Naive thymus-derived CD4-positive, alpha-beta T cell (primary cell): ENCODE data around the gene KRTAP29-1. TPM values are rescaled to one million over a fixed set of nuclear protein-coding genes. Genes with fewer than 3 reads are reported as not detected.

Experiments used
- ATAC-seq: fragments of 150-1000 bp; cut with Tn5 transposase; 2 replicates; pipeline ENCODE4 v1.10.0; 2021; ENCODE audit warnings: mild to moderate bottlenecking, moderate library complexity
- CTCF ChIA-PET: fragments of 350-600 bp; sonication (Branson Sonifier 250); formaldehyde crosslinking; loops from one replicate; lab custom pipeline; 2021; ENCODE audit warnings: antibody characterized with exemption; lab: Charles Lee
- POLR2A ChIA-PET: fragments of 350-600 bp; sonication (Branson Sonifier 250); formaldehyde crosslinking; loops from one replicate; lab custom pipeline; 2021; ENCODE audit warnings: antibody characterized with exemption, inconsistent platforms; lab: Charles Lee
- DNase-seq, 9 donors: peaks; one replicate each; pipeline versions ENCODE4 v3.0.0 to v3.0.0-alpha.2; 2020 to 2022; ENCODE audit warnings: mixed read lengths in 1 of 9
- H3K27ac ChIP-seq: one replicate; pipeline ENCODE4 v1.7.0; 2013; ENCODE audit warnings: mild to moderate bottlenecking, low read depth, low read length, moderate library complexity
- H3K27me3 ChIP-seq, 2 donors: one replicate each; pipeline ENCODE4 v1.7.0; 2013; ENCODE audit warnings: low read length in 2 of 2, mild to moderate bottlenecking in 2 of 2, moderate library complexity in 2 of 2; ENCODE audit not compliant: control insufficient read depth in 2 of 2, insufficient read depth in 2 of 2
- H3K36me3 ChIP-seq, 3 experiments: 1 replicate in 2 of 3; 2 replicates in 1 of 3; pipeline ENCODE4 v1.7.0; 2013; ENCODE audit warnings: low read length in 3 of 3, mild to moderate bottlenecking in 3 of 3, moderate library complexity in 1 of 3; ENCODE audit not compliant: insufficient read depth in 3 of 3, control insufficient read depth in 2 of 3
- H3K4me1 ChIP-seq, 2 donors: one replicate each; pipeline ENCODE4 v1.7.0; 2013; ENCODE audit warnings: low read length in 2 of 2, mild to moderate bottlenecking in 2 of 2, moderate library complexity in 1 of 2; ENCODE audit not compliant: control insufficient read depth in 2 of 2, insufficient read depth in 2 of 2
- H3K4me3 ChIP-seq: 2 replicates; pipeline ENCODE4 v1.7.0; 2013; ENCODE audit warnings: mild to moderate bottlenecking, low read length
- H3K9me3 ChIP-seq, 3 experiments: 1 replicate in 2 of 3; 2 replicates in 1 of 3; pipeline ENCODE4 v1.7.0; 2013; ENCODE audit warnings: low read length in 3 of 3; ENCODE audit not compliant: control insufficient read depth in 2 of 3
- H3K27ac Mint-ChIP-seq, 9 donors: one replicate each; pipeline ENCODE4 v1.8.0; 2020 to 2022; ENCODE audit warnings: mixed read lengths in 9 of 9, mild to moderate bottlenecking in 8 of 9, moderate library complexity in 5 of 9, inconsistent platforms in 2 of 9
- H3K27me3 Mint-ChIP-seq, 5 donors: one replicate each; pipeline ENCODE4 v1.8.0; 2021 to 2022; ENCODE audit warnings: mixed read lengths in 5 of 5, mild to moderate bottlenecking in 1 of 5
- H3K36me3 Mint-ChIP-seq, 5 donors: one replicate each; pipeline ENCODE4 v1.8.0; 2020 to 2022; ENCODE audit warnings: mixed read lengths in 5 of 5, mild to moderate bottlenecking in 3 of 5, inconsistent platforms in 1 of 5
- H3K4me1 Mint-ChIP-seq, 7 donors: one replicate each; pipeline ENCODE4 v1.8.0; 2020 to 2022; ENCODE audit warnings: mixed read lengths in 7 of 7, mild to moderate bottlenecking in 3 of 7, inconsistent platforms in 1 of 7
- H3K4me3 Mint-ChIP-seq, 10 donors: one replicate each; pipeline ENCODE4 v1.8.0; 2020 to 2022; ENCODE audit warnings: mild to moderate bottlenecking in 10 of 10, mixed read lengths in 10 of 10, moderate library complexity in 6 of 10, inconsistent platforms in 2 of 10
- H3K9me3 Mint-ChIP-seq, 11 donors: one replicate each; pipeline ENCODE4 v1.8.0; 2020 to 2022; ENCODE audit warnings: mixed read lengths in 11 of 11, mild to moderate bottlenecking in 4 of 11, inconsistent platforms in 1 of 11, moderate library complexity in 1 of 11
- intact Hi-C, 2 donors: fragments of 100-400 bp; cut with micrococcal nuclease; formaldehyde crosslinking; loops; one replicate each; pipeline ENCODE4 v1.15.1; 2023
- polyA plus RNA-seq, 2 donors: library from polyadenylated mRNA; unstranded; fragments of 300-500 nt; fragmentation: Illumina TruSeq; gene quantifications; one replicate each; pipeline ENCODE4 v1.2.3, GENCODE V29; 2021
- total RNA-seq, 6 experiments: library from RNA in 5 of 6; stranded (reverse) in 5 of 6; gene quantifications; 1 replicate in 5 of 6; 2 replicates in 1 of 6; pipeline ENCODE4 v1.2.3 and lab custom pipeline; 2021 to 2026

The KRTAP29-1 gene
- total and polyA plus RNA-seq, 7 experiments from 2014 or later, result 0.30 TPM; not detected in 6

- no peak for ATAC-seq
Measured at GRCh38 chr17:41315814-41316445, 13.3 kb upstream of the KRTAP29-1 start.

DNA sequence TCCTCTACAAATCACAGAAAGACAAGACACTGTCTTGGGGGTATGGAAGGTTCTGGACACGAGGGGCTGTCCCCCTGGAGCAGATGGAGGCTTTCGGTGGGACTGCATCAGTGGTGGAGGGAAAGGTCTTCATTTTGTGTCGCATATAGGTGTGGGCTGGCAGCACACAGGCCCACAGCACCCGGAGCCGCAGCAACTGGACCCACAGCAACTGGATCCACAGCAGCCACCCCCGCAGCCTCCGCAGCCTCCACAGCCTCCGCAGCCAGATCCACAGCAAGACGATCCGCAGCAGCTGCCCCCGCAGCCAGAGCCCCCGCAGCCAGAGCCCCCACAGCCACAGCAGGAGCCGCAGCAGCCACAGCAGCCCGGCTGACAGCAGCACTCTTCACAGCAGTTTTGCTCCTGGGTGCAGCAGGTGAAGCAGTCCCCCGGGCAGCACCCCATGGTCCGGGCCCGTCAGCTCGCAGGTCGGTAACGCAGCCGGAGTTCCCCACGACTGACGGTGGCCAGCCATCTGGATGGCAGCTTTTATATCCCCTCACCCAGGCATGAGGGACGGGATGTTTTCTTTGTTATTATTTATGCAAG is 12.6 kb upstream of the KRTAP29-1 start, which contains the start of gene KRTAP17-1:
KRTAP17-1 (minus strand) TSS at position 507 of the 591 bp plus-strand sequence; CDS start at position 447, 60 bp downstream.
- Histone ChIP-seq H3K36me3 (no peaks in the 10 kb centered on the region), H3K27ac (no peak within 1 kb of the TSS), H3K9me3 (no peaks in the 10 kb centered on the region), H3K27me3 (no peaks in the 10 kb centered on the region), H3K4me1 (peaks cover 8 to 12% of the 10 kb centered on the region in 2 donors), H3K4me3 (no peak within 1 kb of the TSS)
- ATAC-seq (no peak), DNase-seq (no peak)
- Mint-ChIP-seq H3K9me3 (peaks cover 0 to 15% (median 8%) of the 10 kb centered on the region in 11 donors), H3K27ac (peak within 1 kb of the TSS in 4 of 9 donors; percentile 1 to 72 (median 14)), H3K36me3 (peaks cover 0 to 12% (median 3%) of the 10 kb centered on the region in 5 donors), H3K4me1 (peaks cover 6 to 29% (median 21%) of the 10 kb centered on the region in 7 donors), H3K27me3 (peaks cover 0 to 14% (median 0%) of the 10 kb centered on the region in 5 donors), H3K4me3 (no peak within 1 kb of the TSS)
- ChIA-PET POLR2A (interaction anchor here (0.9 to 1.1 kb wide), 2 partner anchors 7 to 15 kb away, joined by 3 read pairs; no protein-coding TSS in a partner anchor), CTCF (no interaction called here)
- intact Hi-C loops, result no loop called here

More at GRCh38 chr17:41315814-41316445, 13.3 kb upstream of the KRTAP29-1 start:
- Histone ChIP-seq H3K27me3 (no peaks in the 10 kb centered on the region), H3K4me1 (peaks cover 2 to 6% of the 10 kb centered on the region in 2 donors), H3K9me3 (no peaks in the 10 kb centered on the region), H3K27ac (no peak overlapping the region), H3K36me3 (no peaks in the 10 kb centered on the region), H3K4me3 (no peak overlapping the region)
- H3K9me3 Mint-ChIP-seq, result peaks cover 0 to 20% (median 10%) of the 10 kb centered on the region in 11 donors
- H3K27me3 Mint-ChIP-seq, result peaks cover 0 to 14% (median 0%) of the 10 kb centered on the region in 5 donors
- no peak overlapping the region for H3K4me3 Mint-ChIP-seq
- intact Hi-C loops, result no loop called here
- ChIA-PET CTCF (no interaction called here), POLR2A (interaction anchor here (0.5 kb wide), 1 partner anchor 12 kb away, joined by 3 read pairs; no protein-coding TSS in a partner anchor)
- peaks cover 4 to 27% (median 15%) of the 10 kb centered on the region in 7 donors for H3K4me1 Mint-ChIP-seq
- peak overlapping the region in 1 of 9 donors; percentile 1 for H3K27ac Mint-ChIP-seq
- peaks cover 0 to 11% (median 7%) of the 10 kb centered on the region in 5 donors for H3K36me3 Mint-ChIP-seq
- no peak for DNase-seq

DNA sequence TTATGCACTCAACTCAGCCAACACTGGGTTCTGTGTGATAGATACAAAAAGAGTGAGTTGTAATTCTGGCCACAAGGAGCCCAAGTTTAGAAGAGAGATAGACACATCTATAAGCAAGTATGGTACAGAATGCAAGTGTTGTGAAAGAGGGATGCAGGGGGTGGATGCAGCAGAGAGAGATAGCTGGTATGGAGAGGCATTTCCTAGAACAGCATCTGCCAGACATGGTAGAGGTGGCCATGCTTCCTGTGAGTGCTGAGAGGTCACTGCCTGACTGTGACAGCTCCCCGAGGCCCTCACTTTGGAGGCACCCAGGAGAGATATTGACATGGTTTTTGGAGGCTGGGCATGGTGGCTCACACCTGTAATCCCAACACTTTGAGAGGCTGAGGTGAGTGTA is 8.5 kb upstream of the KRTAP29-1 start:
- POLR2A ChIA-PET, result interaction anchor here (0.6 kb wide), 1 partner anchor 32 kb away, joined by 3 read pairs; no protein-coding TSS in a partner anchor
- Mint-ChIP-seq H3K4me3 (peak overlapping the region in 5 of 10 donors; percentile 27 to 89 (median 61)), H3K36me3 (peaks cover 0 to 10% (median 4%) of the 10 kb centered on the region in 5 donors), H3K9me3 (peaks cover 0 to 10% (median 0%) of the 10 kb centered on the region in 11 donors), H3K4me1 (peaks cover 28 to 70% (median 61%) of the 10 kb centered on the region in 7 donors), H3K27ac (peak overlapping the region in 8 of 9 donors; percentile 87 to 100 (median 98)), H3K27me3 (peaks cover 0 to 12% (median 0%) of the 10 kb centered on the region in 5 donors)
- intact Hi-C loops, result no loop called here
- no peaks in the 10 kb centered on the region for H3K36me3 ChIP-seq
- H3K9me3 ChIP-seq, result no peaks in the 10 kb centered on the region
- H3K27me3 ChIP-seq, result no peaks in the 10 kb centered on the region
- CTCF ChIA-PET, result interaction anchor here (1.2 kb wide), 1 partner anchor 11 kb away, joined by 3 read pairs; no protein-coding TSS in a partner anchor
- H3K27ac ChIP-seq, result no peak overlapping the region
- ATAC-seq (no peak), DNase-seq (no peak)
- H3K4me3 ChIP-seq, result no peak overlapping the region
- peaks cover 41 to 49% of the 10 kb centered on the region in 2 donors for H3K4me1 ChIP-seq

GRCh38 chr17:41308918-41309359 is 6.3 kb upstream of the KRTAP29-1 start, which contains the start of gene KRTAP16-1:
Gene KRTAP16-1 (minus strand): TSS chr17:41309309. CDS start chr17:41309253, 56 bp downstream.
- DNase-seq (peak in 1 of 9 donors; percentile 69), ATAC-seq (no peak)
- Histone ChIP-seq H3K4me1 (peaks cover 41 to 49% of the 10 kb centered on the region in 2 donors), H3K36me3 (no peaks in the 10 kb centered on the region), H3K27ac (peak within 1 kb of the TSS; percentile 75), H3K27me3 (no peaks in the 10 kb centered on the region), H3K9me3 (no peaks in the 10 kb centered on the region), H3K4me3 (peak within 1 kb of the TSS; percentile 24)
- peak within 1 kb of the TSS; percentile 82 to 100 (median 98) for H3K27ac Mint-ChIP-seq
- H3K36me3 Mint-ChIP-seq, result peaks cover 0 to 14% (median 9%) of the 10 kb centered on the region in 5 donors
- peaks cover 0 to 8% (median 0%) of the 10 kb centered on the region in 5 donors for H3K27me3 Mint-ChIP-seq
- H3K4me1 Mint-ChIP-seq, result peaks cover 28 to 82% (median 70%) of the 10 kb centered on the region in 7 donors
- H3K4me3 Mint-ChIP-seq, result peak within 1 kb of the TSS; percentile 65 to 89 (median 78)
- ChIA-PET POLR2A (interaction anchor here (0.6 to 3.2 kb wide), 16 partner anchors 10 to 758 kb away, joined by 3 to 36 read pairs (median 4); partner anchors contain the start of gene KRTAP4-12), CTCF (interaction anchor here (0.7 to 3.0 kb wide), 12 partner anchors 13 to 769 kb away, joined by 3 to 39 read pairs (median 4); no protein-coding TSS in a partner anchor)
- intact Hi-C loops, result loop anchor here in 1 of 2 donors (1.0 to 5.0 kb wide), 4 partner anchors 13 to 189 kb away; no protein-coding TSS in a partner anchor
- peaks cover 0 to 10% (median 0%) of the 10 kb centered on the region in 11 donors for H3K9me3 Mint-ChIP-seq

DNA sequence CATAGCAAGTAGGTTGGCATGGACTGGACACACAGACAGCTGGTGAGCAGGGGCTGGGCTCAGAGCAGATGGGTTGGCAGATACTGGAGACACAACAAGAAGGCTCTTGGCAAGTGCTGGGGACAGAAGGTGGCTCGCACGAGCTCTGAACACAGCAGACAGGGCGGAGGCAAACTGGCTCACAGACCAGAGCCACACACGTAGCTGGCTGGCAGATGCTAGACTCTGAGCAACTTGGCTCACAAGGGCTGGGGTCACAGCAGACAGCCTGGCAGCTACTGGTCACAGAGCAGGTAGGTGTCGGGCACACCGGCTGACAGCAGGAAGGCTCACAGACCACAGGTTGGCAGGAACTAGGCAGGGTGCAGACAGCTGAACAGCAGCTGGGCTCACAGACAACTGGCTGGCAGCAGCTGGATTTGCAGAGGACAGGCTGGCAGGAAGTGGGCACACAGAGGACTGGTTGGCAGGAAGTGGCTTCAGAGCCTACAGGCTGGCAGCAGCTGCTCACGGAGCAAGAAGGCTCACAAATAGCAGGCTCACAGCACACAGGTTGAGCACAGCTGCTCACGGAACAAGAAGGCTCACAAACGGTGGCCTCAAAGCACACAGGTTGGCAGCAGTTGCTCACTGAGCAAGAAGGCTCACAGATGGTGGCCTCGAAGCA is 5.7 kb upstream of the KRTAP29-1 start:
- H3K36me3 Mint-ChIP-seq, result peaks cover 0 to 14% (median 9%) of the 10 kb centered on the region in 5 donors
- peaks cover 28 to 80% (median 70%) of the 10 kb centered on the region in 7 donors for H3K4me1 Mint-ChIP-seq
- H3K4me1 ChIP-seq, result peaks cover 41 to 49% of the 10 kb centered on the region in 2 donors
- no peaks in the 10 kb centered on the region for H3K9me3 ChIP-seq
- H3K27me3 Mint-ChIP-seq, result peaks cover 0 to 8% (median 0%) of the 10 kb centered on the region in 5 donors
- peak overlapping the region; percentile 65 to 89 (median 78) for H3K4me3 Mint-ChIP-seq
- peak overlapping the region; percentile 75 for H3K27ac ChIP-seq
- ChIA-PET CTCF (interaction anchor here (0.7 to 3.0 kb wide), 12 partner anchors 14 to 769 kb away, joined by 3 to 39 read pairs (median 4); no protein-coding TSS in a partner anchor), POLR2A (interaction anchor here (0.6 to 3.2 kb wide), 18 partner anchors 8 to 757 kb away, joined by 3 to 36 read pairs (median 4); partner anchors contain the start of gene KRTAP4-12)
- H3K27me3 ChIP-seq, result no peaks in the 10 kb centered on the region
- intact Hi-C loops, result loop anchor here in 1 of 2 donors (1.0 to 5.0 kb wide), 4 partner anchors 14 to 188 kb away; no protein-coding TSS in a partner anchor
- H3K36me3 ChIP-seq, result no peaks in the 10 kb centered on the region
- peak overlapping the region; percentile 82 to 100 (median 98) for H3K27ac Mint-ChIP-seq
- ATAC-seq (peak; percentile 91), DNase-seq (peak in 8 of 9 donors; percentile 56 to 94 (median 92))
- H3K9me3 Mint-ChIP-seq, result peaks cover 0 to 10% (median 0%) of the 10 kb centered on the region in 11 donors
- peak overlapping the region; percentile 24 for H3K4me3 ChIP-seq
